GM10248 (cell line): ENCODE results near the gene CCDC40.

Source experiments
- CTCF ChIA-PET: fragments of 300-600 bp; sonication (Branson Sonifier 250); formaldehyde crosslinking; extraction: SDS; loops from one replicate; lab custom pipeline; 2021; ENCODE audit warnings: antibody characterized with exemption; lab: Yijun Ruan, JAX
- POLR2A ChIA-PET: fragments of 350-650 bp; sonication (Branson Sonifier 250); formaldehyde crosslinking; extraction: SDS; loops from one replicate; lab custom pipeline; 2020; ENCODE audit warnings: antibody characterized with exemption; lab: Yijun Ruan, JAX
- DNase-seq: peaks from one replicate; pipeline ENCODE4 v3.0.0; 2012; ENCODE audit errors: extremely low spot score
- CTCF ChIP-seq: IDR thresholded peaks from 2 replicates; pipeline ENCODE4 v1.5.1; 2012; ENCODE audit warnings: mild to moderate bottlenecking, low read depth; ENCODE audit errors: extremely low read depth, missing control alignments, control extremely low read depth

The CCDC40 gene

DNA sequence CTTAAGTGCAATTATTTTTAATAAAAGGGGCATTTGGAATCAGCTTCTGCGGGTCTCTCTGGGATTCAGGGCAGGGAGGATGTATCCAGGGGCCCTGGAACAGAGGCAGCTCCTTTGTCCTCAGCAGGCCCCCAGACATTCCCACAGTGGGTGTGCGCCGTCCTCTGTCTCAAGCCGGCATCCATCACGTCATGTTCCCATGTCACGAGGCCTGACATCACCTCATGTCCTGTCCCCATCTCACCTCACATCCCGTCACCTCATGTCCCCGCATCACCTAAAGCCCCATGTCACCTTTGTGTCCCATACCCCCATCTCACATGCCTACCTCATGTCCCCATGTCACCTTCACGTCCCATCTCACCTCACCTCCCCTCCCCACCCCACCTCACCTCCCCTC is 83.4 kb downstream of the CCDC40 start:
- ChIA-PET CTCF (no interaction called here), POLR2A (no interaction called here)
- TF ChIP-seq CTCF: no peak
- DNase-seq: no peak

- ChIA-PET POLR2A (no interaction called here), CTCF (interaction anchor here (1.1 kb wide), 1 partner anchor 21 kb away, joined by 3 read pairs; the partner anchor contains the start of gene GAA)
- no peak for TF ChIP-seq CTCF
- no peak for DNase-seq
These were observed 85.7 kb downstream of the CCDC40 start for GRCh38 chr17:80122026-80122575.

- no peak for DNase-seq
- TF ChIP-seq CTCF: no peak
- ChIA-PET POLR2A (no interaction called here), CTCF (interaction anchor here (1.1 kb wide), 1 partner anchor 22 kb away, joined by 3 read pairs; the partner anchor contains the start of gene GAA)
These were observed 86.6 kb downstream of the CCDC40 start for GRCh38 chr17:80122926-80123505.

DNA sequence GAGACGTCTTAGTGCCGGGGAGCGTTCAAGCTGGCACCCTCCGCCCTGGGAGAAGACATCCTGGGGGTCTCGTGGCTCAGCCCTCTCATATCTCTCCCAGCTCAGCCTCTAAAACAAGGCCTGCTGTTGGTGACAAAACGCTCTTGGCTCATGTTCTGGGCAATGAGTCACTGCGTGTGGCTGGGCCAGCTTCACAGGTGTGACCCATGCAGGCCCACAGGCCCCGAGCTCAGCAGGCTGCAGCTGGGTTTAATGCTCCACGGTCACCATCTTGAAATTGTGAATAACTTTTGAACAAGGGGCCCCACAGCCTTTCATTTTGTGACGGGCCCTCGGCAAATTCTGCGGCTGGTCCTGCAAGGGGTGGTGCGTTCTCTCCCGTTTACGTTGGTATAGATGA is 87.3 kb downstream of the CCDC40 start:
- TF ChIP-seq CTCF: no peak
- ChIA-PET POLR2A (no interaction called here), CTCF (interaction anchor here (1.1 to 1.4 kb wide), 2 partner anchors 10 to 22 kb away, joined by 3 to 5 read pairs; partner anchors contain the start of gene GAA)
- DNase-seq: no peak

- ChIA-PET POLR2A (no interaction called here), CTCF (interaction anchor here (0.7 to 1.4 kb wide), 4 partner anchors 9 to 42 kb away, joined by 3 to 8 read pairs (median 4); partner anchors contain the start of gene GAA)
- no peak for DNase-seq
These were observed 88.0 kb downstream of the CCDC40 start for GRCh38 chr17:80124351-80124981.

More at GRCh38 chr17:80124351-80124981, 88.0 kb downstream of the CCDC40 start:
- peak; percentile 49 for TF ChIP-seq CTCF
